Esophagus muscularis mucosa (tissue), 4 donors: ENCODE data around the gene CMTM4. TPM values are rescaled to one million over a fixed set of nuclear protein-coding genes. Genes with fewer than 3 reads are reported as not detected.

Experiments
- DNase-seq: peaks from one replicate; pipeline ENCODE4 v3.0.0-alpha.2; 2017; ENCODE audit errors: extremely low spot score
- H3K27ac ChIP-seq, 4 donors: fragments of 200-600 bp; sonication (generic); replicated peaks in 1 of 4; 1 replicate in 3 of 4; 2 replicates in 1 of 4; pipeline ENCODE4 v1.5.1; 2016 to 2019; ENCODE audit warnings: mild to moderate bottlenecking in 1 of 4
- H3K27me3 ChIP-seq, 4 donors: fragments of 200-600 bp; sonication (generic); one replicate each; pipeline versions ENCODE4 v1.5.1 to v1.6.0; 2016 to 2019
- H3K36me3 ChIP-seq, 4 donors: fragments of 200-600 bp; sonication (generic); one replicate each; pipeline ENCODE4 v1.5.1; 2016 to 2019
- H3K4me1 ChIP-seq, 4 donors: fragments of 200-600 bp; sonication (generic); one replicate each; pipeline ENCODE4 v1.5.1; 2016 to 2019
- H3K4me3 ChIP-seq, 4 donors: fragments of 200-600 bp; sonication (generic); 1 replicate in 2 of 4; 2 replicates in 2 of 4; pipeline ENCODE4 v1.5.1; 2016 to 2019; ENCODE audit warnings: mild to moderate bottlenecking in 4 of 4, moderate library complexity in 1 of 4
- H3K9me3 ChIP-seq, 4 donors: fragments of 200-600 bp; sonication (generic); 1 replicate in 3 of 4; 2 replicates in 1 of 4; pipeline ENCODE4 v1.5.1; 2016 to 2019
- EP300 ChIP-seq: sonication (generic); formaldehyde crosslinking; IDR thresholded peaks from one replicate; pipeline ENCODE4 v1.6.1; 2017; ENCODE audit warnings: antibody characterized with exemption
- POLR2A ChIP-seq: fragments of 450-650 bp; IDR thresholded peaks from one replicate; pipeline ENCODE4 v1.6.1; 2017; ENCODE audit warnings: antibody characterized with exemption, moderate library complexity, mild to moderate bottlenecking, low read depth
- POLR2AphosphoS5 ChIP-seq, 2 donors: sonication (generic); formaldehyde crosslinking; IDR thresholded peaks; one replicate each; pipeline ENCODE4 v1.6.1; 2017; ENCODE audit warnings: antibody characterized with exemption in 2 of 2
- WGBS: methylation state at CpG from one replicate; pipeline ENCODE4 v1.1.5; 2018; 5-methylcytosine and 5-hydroxymethylcytosine counted together
- intact Hi-C: fragments of 100-400 bp; cut with DNase I; formaldehyde crosslinking; loops from one replicate; pipeline ENCODE4 v1.15.1; 2023
- total RNA-seq, 4 donors: library from RNA; depleted of rRNA; stranded (reverse); fragments of >200 nt; gene quantifications; one replicate each; pipeline versions ENCODE4 v1.1.0 to v1.2.1, GENCODE V29; 2016
- TF ChIP-seq, protein P1 (sequence below), 3 experiments: fragments of 200-600 bp in 2 of 3; fragments of 450-650 bp in 1 of 3; sonication (generic) in 2 of 3; IDR thresholded peaks; one replicate each; pipeline ENCODE4 v1.5.1; 2017 to 2019; ENCODE audit warnings: antibody characterized with exemption in 3 of 3, mild to moderate bottlenecking in 2 of 3, moderate library complexity in 1 of 3

The CMTM4 gene
- total RNA-seq, 4 donors from 2014 or later = 9.8 to 19.8 (median 15.0) TPM

DNA sequence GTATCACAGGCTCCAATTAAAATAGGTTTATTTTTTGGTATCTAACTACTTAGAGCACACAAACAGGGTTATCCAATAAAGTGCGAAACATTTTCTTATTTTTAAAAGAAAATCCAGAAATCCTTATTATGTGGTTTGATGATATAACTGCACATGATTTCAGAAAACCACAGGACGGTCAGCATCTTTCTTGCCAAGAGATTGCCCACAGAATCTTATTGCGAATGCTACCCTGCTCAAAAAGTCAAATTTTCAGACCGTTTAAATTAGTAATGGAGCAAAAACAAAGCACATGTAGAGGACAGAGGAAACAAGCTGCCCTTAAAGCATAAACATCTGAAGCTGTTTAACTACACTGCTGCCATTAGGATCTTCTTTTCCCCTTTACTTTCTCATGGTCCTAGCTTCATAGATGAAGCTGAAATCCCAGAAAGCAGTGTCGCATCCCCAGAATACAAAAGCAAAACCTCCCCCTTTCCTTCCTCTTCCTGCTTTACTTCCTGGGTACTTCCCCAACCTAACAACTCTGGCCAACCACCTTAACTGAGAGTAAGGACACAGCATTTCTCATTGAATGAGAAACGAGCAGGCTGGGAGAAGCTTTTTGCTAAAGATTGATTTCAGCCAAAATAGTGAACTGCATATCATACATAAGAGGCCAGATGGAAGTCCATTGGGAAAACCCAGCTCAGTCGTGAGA lies 43.7 kb downstream of the CMTM4 start:
- Histone ChIP-seq H3K36me3 (no peaks in the 10 kb centered on the region), H3K4me3 (no peak overlapping the region), H3K27ac (no peak overlapping the region), H3K27me3 (no peaks in the 10 kb centered on the region), H3K9me3 (no peaks in the 10 kb centered on the region), H3K4me1 (peaks cover 0 to 14% (median 12%) of the 10 kb centered on the region in 4 donors)
- TF ChIP-seq EP300 = no peak
- TF ChIP-seq POLR2A = no peak
- no peak for TF ChIP-seq POLR2AphosphoS5 (IDR thresholded peaks at IDR 0.05)
- TF ChIP-seq, protein P1, sequence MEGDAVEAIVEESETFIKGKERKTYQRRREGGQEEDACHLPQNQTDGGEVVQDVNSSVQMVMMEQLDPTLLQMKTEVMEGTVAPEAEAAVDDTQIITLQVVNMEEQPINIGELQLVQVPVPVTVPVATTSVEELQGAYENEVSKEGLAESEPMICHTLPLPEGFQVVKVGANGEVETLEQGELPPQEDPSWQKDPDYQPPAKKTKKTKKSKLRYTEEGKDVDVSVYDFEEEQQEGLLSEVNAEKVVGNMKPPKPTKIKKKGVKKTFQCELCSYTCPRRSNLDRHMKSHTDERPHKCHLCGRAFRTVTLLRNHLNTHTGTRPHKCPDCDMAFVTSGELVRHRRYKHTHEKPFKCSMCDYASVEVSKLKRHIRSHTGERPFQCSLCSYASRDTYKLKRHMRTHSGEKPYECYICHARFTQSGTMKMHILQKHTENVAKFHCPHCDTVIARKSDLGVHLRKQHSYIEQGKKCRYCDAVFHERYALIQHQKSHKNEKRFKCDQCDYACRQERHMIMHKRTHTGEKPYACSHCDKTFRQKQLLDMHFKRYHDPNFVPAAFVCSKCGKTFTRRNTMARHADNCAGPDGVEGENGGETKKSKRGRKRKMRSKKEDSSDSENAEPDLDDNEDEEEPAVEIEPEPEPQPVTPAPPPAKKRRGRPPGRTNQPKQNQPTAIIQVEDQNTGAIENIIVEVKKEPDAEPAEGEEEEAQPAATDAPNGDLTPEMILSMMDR (IDR thresholded peaks at IDR 0.05) = no peak
- intact Hi-C loops = no loop called here
- no peak for DNase-seq
- WGBS = 83% methylated on average over 6 of the region's 7 CpGs

DNA sequence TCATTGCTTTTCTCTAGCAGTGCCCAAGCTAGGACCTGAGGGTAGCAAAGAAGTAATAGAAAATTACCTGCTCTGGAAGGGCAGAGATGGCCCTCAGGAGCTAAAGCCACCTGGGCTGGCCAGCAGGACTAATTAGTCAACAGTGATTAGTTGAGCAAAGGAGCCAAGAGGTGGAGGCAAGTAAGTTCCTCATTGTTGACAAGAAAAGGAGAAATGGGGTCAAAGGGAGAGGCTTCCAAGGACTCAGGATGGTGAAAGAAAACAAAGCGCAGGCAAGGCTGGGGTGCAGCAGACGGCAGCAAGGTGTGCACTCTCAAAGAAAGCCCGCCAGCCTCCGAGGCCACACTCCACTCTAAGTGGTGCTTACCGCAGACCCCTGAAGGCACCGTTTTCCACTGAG lies 44.6 kb downstream of the CMTM4 start:
- Histone ChIP-seq H3K27me3 (no peaks in the 10 kb centered on the region), H3K4me1 (peaks cover 0 to 14% (median 12%) of the 10 kb centered on the region in 4 donors), H3K27ac (no peak overlapping the region), H3K36me3 (no peaks in the 10 kb centered on the region), H3K4me3 (no peak overlapping the region), H3K9me3 (no peaks in the 10 kb centered on the region)
- DNase-seq = no peak
- TF ChIP-seq POLR2AphosphoS5 (IDR thresholded peaks at IDR 0.05) (no peak), POLR2A (no peak), EP300 (no peak)
- TF ChIP-seq, protein P1 (IDR thresholded peaks at IDR 0.05) = no peak
- intact Hi-C loops = no loop called here
- 91% methylated on average over 6 of the region's 6 CpGs for WGBS

DNA sequence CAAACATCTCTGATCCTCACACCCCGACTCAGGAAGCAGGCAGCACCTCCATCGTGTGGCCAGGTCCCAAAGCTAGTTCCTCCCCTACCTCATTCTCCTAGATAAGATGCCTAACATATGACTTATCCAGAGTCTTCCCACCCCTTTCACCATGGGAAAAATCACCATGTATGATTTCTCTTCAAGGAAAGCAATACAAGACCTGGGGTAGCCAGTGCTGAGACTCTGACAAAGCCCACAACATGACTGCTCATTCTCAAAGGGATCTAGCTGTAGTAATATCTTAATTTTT lies 45.1 kb downstream of the CMTM4 start:
- H3K36me3 ChIP-seq = no peaks in the 10 kb centered on the region
- no peaks in the 10 kb centered on the region for H3K27me3 ChIP-seq
- intact Hi-C loops = no loop called here
- H3K27ac ChIP-seq = no peak overlapping the region
- WGBS = 80% methylated on average over 1 of the region's 2 CpGs
- peak overlapping the region in 2 of 4 donors; percentile 29 to 34 for H3K4me3 ChIP-seq
- no peaks in the 10 kb centered on the region for H3K9me3 ChIP-seq
- H3K4me1 ChIP-seq = peaks cover 0 to 14% (median 12%) of the 10 kb centered on the region in 4 donors
- no peak for TF ChIP-seq POLR2AphosphoS5 (IDR thresholded peaks at IDR 0.05)
- no peak for TF ChIP-seq POLR2A
- TF ChIP-seq, protein P1 (IDR thresholded peaks at IDR 0.05) = no peak
- no peak for TF ChIP-seq EP300
- DNase-seq = no peak

DNA sequence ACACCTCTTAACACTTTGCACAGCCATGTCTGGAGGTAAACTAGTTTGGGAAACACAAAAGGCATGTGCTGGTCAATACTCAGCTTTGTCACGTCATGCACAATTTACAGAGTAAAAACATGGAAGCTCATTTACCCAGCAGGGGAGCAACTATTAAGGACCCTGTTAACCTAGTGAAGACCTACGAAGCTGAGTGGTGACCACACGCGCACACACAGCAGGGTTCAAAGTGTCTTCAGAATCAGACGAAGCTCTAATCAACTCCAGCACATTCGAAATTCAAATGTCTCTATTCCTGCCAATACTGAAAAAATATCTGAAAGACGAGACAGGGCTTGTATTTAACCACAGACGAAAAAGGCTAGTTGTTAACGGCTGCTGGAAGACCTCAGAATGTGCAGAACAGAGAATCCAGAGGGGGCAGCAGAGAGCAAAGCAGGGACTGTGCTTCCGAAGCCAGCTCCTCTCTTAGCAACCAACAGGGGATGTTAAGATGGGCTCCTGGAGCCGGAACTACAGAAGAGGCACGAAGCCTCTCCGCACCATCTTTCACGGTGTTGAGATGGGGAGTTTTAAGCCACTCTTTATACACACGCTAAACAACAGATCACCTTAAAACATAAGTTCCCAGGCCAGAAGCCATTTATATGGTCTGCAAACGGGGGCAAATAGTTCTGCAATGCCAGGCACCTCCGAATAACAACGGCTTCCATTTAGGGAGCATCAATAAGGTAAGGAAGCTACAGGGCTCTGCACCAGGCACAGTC lies 45.7 kb downstream of the CMTM4 start:
- Histone ChIP-seq H3K9me3 (no peaks in the 10 kb centered on the region), H3K4me1 (peaks cover 0 to 14% (median 12%) of the 10 kb centered on the region in 4 donors), H3K4me3 (peak overlapping the region in 3 of 4 donors; percentile 29 to 34 (median 32)), H3K27ac (no peak overlapping the region), H3K36me3 (no peaks in the 10 kb centered on the region), H3K27me3 (no peaks in the 10 kb centered on the region)
- peak; percentile 94 for DNase-seq
- WGBS = 23% methylated on average over 17 of the region's 18 CpGs
- TF ChIP-seq POLR2AphosphoS5 (IDR thresholded peaks at IDR 0.05) (peak in 1 of 2 donors; percentile 43), EP300 (no peak)
- TF ChIP-seq, protein P1 (IDR thresholded peaks at IDR 0.05) = peak; percentile 77 to 93 (median 78)
- intact Hi-C loops = no loop called here
